Endodermal cell (in vitro differentiated cells): ENCODE results near the gene TP53BP1. TPM values are rescaled to one million over a fixed set of nuclear protein-coding genes. Genes with fewer than 3 reads are reported as not detected.

Experiments
- DNase-seq: peaks from one replicate; pipeline ENCODE4 v3.0.0-alpha.2; 2017
- H3K27ac ChIP-seq: 2 replicates; pipeline ENCODE4 v1.5.1; 2013; ENCODE audit warnings: mild to moderate bottlenecking, low read depth, low read length, moderate library complexity
- H3K27me3 ChIP-seq: 2 replicates; pipeline ENCODE4 v1.6.1; 2013; ENCODE audit warnings: mild to moderate bottlenecking, low read length, moderate library complexity; ENCODE audit not compliant: insufficient read depth, control insufficient read depth, poor library complexity, severe bottlenecking
- H3K36me3 ChIP-seq: 2 replicates; pipeline ENCODE4 v1.7.0; 2013; ENCODE audit warnings: mild to moderate bottlenecking, low read length, moderate library complexity; ENCODE audit not compliant: control insufficient read depth, insufficient read depth
- H3K4me1 ChIP-seq: one replicate; pipeline ENCODE4 v1.7.0; 2013; ENCODE audit warnings: low read length; ENCODE audit not compliant: control insufficient read depth, insufficient read depth
- H3K4me3 ChIP-seq: 2 replicates; pipeline ENCODE4 v1.5.1; 2013; ENCODE audit warnings: mild to moderate bottlenecking, low read length, moderate library complexity
- H3K9ac ChIP-seq: 2 replicates; pipeline ENCODE4 v1.6.1; 2013; ENCODE audit warnings: mild to moderate bottlenecking, low read length, moderate library complexity; ENCODE audit not compliant: poor library complexity, severe bottlenecking; ENCODE audit errors: extremely low read depth
- H3K9me3 ChIP-seq: 2 replicates; pipeline ENCODE4 v1.6.1; 2013; ENCODE audit warnings: mild to moderate bottlenecking, low read length, moderate library complexity; ENCODE audit not compliant: control insufficient read depth
- H3K27ac Mint-ChIP-seq: 2 replicates; pipeline ENCODE4 v1.8.0; 2020; ENCODE audit warnings: mixed read lengths
- H3K27me3 Mint-ChIP-seq: 2 replicates; pipeline ENCODE4 v1.8.0; 2021; ENCODE audit warnings: mild to moderate bottlenecking, mixed read lengths; ENCODE audit not compliant: insufficient read depth
- H3K36me3 Mint-ChIP-seq: 2 replicates; pipeline ENCODE4 v1.8.0; 2020; ENCODE audit warnings: low read depth, mixed read lengths
- H3K4me1 Mint-ChIP-seq: 2 replicates; pipeline ENCODE4 v1.8.0; 2020; ENCODE audit warnings: mixed read lengths
- H3K4me3 Mint-ChIP-seq: 2 replicates; pipeline ENCODE4 v1.8.0; 2020; ENCODE audit warnings: mild to moderate bottlenecking, moderate library complexity, mixed read lengths
- H3K9me3 Mint-ChIP-seq: 2 replicates; pipeline ENCODE4 v1.8.0; 2020; ENCODE audit warnings: mild to moderate bottlenecking, mixed read lengths
- WGBS, 2 experiments: methylation state at CpG; one replicate each; pipeline versions ENCODE4 v1.1.5 to v1.1.7; 2013; ENCODE audit warnings: missing lambda C conversion rate in 2 of 2, mixed read lengths in 1 of 2; ENCODE audit not compliant: insufficient coverage in 1 of 2, insufficient read length in 1 of 2; 5-methylcytosine and 5-hydroxymethylcytosine counted together
- total RNA-seq, 2 donors: library from RNA; stranded (reverse); fragmentation: NEBNext Ultra II Directional in 1 of 2; extraction: Animal tissue kit (Norgen Biotek cat#: 25700) in 1 of 2; gene quantifications; 2 replicates in 1 of 2; 3 replicates in 1 of 2; pipeline ENCODE4 v1.2.1, GENCODE V29; 2021
- TF ChIP-seq, protein P1 (sequence below): fragments of 200-600 bp; sonication (generic); conservative IDR thresholded peaks from 2 replicates; pipeline ENCODE4 v1.5.0; 2021; ENCODE audit warnings: antibody characterized with exemption, mild to moderate bottlenecking

TP53BP1 gene
- total RNA-seq, 2 donors from 2014 or later = 85.4 to 114 TPM

GRCh38 chr15:43529587-43530345 is 36.8 kb upstream of the TP53BP1 start:
- no peak overlapping the region for H3K27ac Mint-ChIP-seq

DNA sequence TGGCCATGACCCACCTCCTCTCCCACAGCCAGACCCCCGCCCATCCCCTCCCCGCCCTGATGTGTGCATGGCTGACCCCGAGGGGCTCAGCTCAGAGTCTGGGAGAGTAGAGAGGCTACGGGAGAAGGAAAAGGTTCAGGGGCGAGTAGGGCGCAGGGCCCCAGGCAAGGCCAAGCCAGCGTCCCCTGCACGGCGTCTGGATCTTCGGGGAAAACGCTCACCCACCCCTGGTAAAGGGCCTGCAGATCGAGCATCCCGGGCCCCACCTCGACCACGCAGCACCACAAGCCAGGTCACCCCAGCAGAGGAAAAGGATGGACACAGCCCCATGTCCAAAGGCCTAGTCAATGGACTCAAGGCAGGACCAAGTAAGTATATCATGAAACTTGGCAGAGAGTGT is 36.2 kb upstream of the TP53BP1 start:
- no peaks in the 10 kb centered on the region for H3K9me3 ChIP-seq
- no peaks in the 10 kb centered on the region for H3K4me1 ChIP-seq
- DNase-seq = no peak
- Mint-ChIP-seq H3K27ac (no peak overlapping the region), H3K4me1 (peaks cover 11% of the 10 kb centered on the region), H3K27me3 (peaks cover 67% of the 10 kb centered on the region), H3K4me3 (no peak overlapping the region), H3K9me3 (no peaks in the 10 kb centered on the region), H3K36me3 (no peaks in the 10 kb centered on the region)
- no peak overlapping the region for H3K4me3 ChIP-seq
- WGBS, 2 experiments = 93% methylated on average over 10 to 15 of the region's 15 CpGs
- H3K36me3 ChIP-seq = no peaks in the 10 kb centered on the region
- no peak overlapping the region for H3K27ac ChIP-seq
- H3K9ac ChIP-seq = no peak overlapping the region
- H3K27me3 ChIP-seq = peaks cover 9% of the 10 kb centered on the region
- TF ChIP-seq, protein P1, sequence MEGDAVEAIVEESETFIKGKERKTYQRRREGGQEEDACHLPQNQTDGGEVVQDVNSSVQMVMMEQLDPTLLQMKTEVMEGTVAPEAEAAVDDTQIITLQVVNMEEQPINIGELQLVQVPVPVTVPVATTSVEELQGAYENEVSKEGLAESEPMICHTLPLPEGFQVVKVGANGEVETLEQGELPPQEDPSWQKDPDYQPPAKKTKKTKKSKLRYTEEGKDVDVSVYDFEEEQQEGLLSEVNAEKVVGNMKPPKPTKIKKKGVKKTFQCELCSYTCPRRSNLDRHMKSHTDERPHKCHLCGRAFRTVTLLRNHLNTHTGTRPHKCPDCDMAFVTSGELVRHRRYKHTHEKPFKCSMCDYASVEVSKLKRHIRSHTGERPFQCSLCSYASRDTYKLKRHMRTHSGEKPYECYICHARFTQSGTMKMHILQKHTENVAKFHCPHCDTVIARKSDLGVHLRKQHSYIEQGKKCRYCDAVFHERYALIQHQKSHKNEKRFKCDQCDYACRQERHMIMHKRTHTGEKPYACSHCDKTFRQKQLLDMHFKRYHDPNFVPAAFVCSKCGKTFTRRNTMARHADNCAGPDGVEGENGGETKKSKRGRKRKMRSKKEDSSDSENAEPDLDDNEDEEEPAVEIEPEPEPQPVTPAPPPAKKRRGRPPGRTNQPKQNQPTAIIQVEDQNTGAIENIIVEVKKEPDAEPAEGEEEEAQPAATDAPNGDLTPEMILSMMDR = no peak

More at GRCh38 chr15:43529587-43530345, 36.8 kb upstream of the TP53BP1 start:
- DNase-seq = no peak
- Mint-ChIP-seq H3K4me3 (no peak overlapping the region), H3K4me1 (peaks cover 11% of the 10 kb centered on the region), H3K27me3 (peaks cover 60% of the 10 kb centered on the region), H3K36me3 (no peaks in the 10 kb centered on the region), H3K9me3 (no peaks in the 10 kb centered on the region)
- TF ChIP-seq, protein P1 = no peak
- no peaks in the 10 kb centered on the region for H3K9me3 ChIP-seq
- H3K4me3 ChIP-seq = no peak overlapping the region
- no peak overlapping the region for H3K27ac ChIP-seq
- no peaks in the 10 kb centered on the region for H3K36me3 ChIP-seq
- H3K4me1 ChIP-seq = no peaks in the 10 kb centered on the region
- 89 to 97% methylated on average over 6 to 11 of the region's 12 CpGs for WGBS, 2 experiments
- no peak overlapping the region for H3K9ac ChIP-seq
- peaks cover 6% of the 10 kb centered on the region for H3K27me3 ChIP-seq

DNA sequence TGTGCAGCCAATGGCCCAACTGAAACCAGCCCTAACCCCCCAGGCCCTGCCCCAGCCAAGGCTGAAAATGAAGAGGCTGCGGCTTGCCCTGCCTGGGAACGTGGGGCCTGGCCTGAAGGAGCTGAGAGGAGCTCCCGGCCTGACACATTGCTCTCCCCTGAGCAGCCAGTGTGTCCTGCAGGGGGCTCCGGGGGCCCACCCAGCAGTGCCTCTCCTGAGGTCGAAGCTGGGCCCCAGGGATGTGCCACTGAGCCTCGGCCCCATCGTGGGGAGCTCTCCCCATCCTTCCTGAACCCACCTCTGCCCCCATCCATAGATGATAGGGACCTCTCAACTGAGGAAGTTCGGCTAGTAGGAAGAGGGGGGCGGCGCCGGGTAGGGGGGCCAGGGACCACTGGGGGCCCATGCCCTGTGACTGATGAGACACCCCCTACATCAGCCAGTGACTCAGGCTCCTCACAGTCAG is 35.6 kb upstream of the TP53BP1 start:
- Histone ChIP-seq H3K27ac (no peak overlapping the region), H3K9me3 (no peaks in the 10 kb centered on the region), H3K9ac (no peak overlapping the region), H3K4me1 (no peaks in the 10 kb centered on the region), H3K36me3 (no peaks in the 10 kb centered on the region), H3K27me3 (peaks cover 15% of the 10 kb centered on the region), H3K4me3 (no peak overlapping the region)
- H3K27me3 Mint-ChIP-seq = peaks cover 72% of the 10 kb centered on the region
- TF ChIP-seq, protein P1 = no peak
- no peak for DNase-seq
- peaks cover 11% of the 10 kb centered on the region for H3K4me1 Mint-ChIP-seq
- H3K4me3 Mint-ChIP-seq = no peak overlapping the region
- no peak overlapping the region for H3K27ac Mint-ChIP-seq
- 85 to 87% methylated on average over 3 to 11 of the region's 11 CpGs for WGBS, 2 experiments
- H3K36me3 Mint-ChIP-seq = no peaks in the 10 kb centered on the region
- no peaks in the 10 kb centered on the region for H3K9me3 Mint-ChIP-seq
